ENCODE data around the gene COL4A6.
A peak's percentile ranks its signal among the peaks of the same experiment; 100 is the strongest.

COL4A6 gene

GRCh38 chrX:108224727-108225621, 213.2 kb downstream of the COL4A6 start:
- TF ChIP-seq SNAI2 (CRISPR knock-in tag; IDR thresholded peaks at IDR 0.05) (no peak), CSDC2 (CRISPR knock-in tag; IDR thresholded peaks at IDR 0.05) (no peak)
- ATAC-seq = peak; percentile 71

GRCh38 chrX:108224218-108224617, 214.0 kb downstream of the COL4A6 start:
- ATAC-seq = no peak
- TF ChIP-seq ZNF70 (CRISPR knock-in tag; IDR thresholded peaks at IDR 0.05) (no peak), POU6F1 (CRISPR knock-in tag; IDR thresholded peaks at IDR 0.05; ENCODE audit: borderline replicate concordance, low read depth) (no peak), RARB (CRISPR knock-in tag; IDR thresholded peaks at IDR 0.05) (no peak), OSR1 (CRISPR knock-in tag; IDR thresholded peaks at IDR 0.05) (no peak)

GRCh38 chrX:108223585-108223984, 214.6 kb downstream of the COL4A6 start:
- ATAC-seq = no peak
- no peak for TF ChIP-seq ZFP30 (CRISPR knock-in tag; IDR thresholded peaks at IDR 0.05)
- TF ChIP-seq OSR1 (CRISPR knock-in tag; IDR thresholded peaks at IDR 0.05) = no peak
- no peak for TF ChIP-seq POU6F1 (CRISPR knock-in tag; IDR thresholded peaks at IDR 0.05; ENCODE audit: borderline replicate concordance, low read depth)
- no peak for TF ChIP-seq ZNF8 (CRISPR knock-in tag; IDR thresholded peaks at IDR 0.05)
- no peak for TF ChIP-seq ISL1 (CRISPR knock-in tag; IDR thresholded peaks at IDR 0.05)
- no peak for TF ChIP-seq BACH2 (CRISPR knock-in tag; IDR thresholded peaks at IDR 0.05; ENCODE audit: borderline replicate concordance)
- no peak for TF ChIP-seq PPARA (CRISPR knock-in tag; IDR thresholded peaks at IDR 0.05; ENCODE audit: borderline replicate concordance)
- no peak for TF ChIP-seq ZC3H10 (CRISPR knock-in tag; IDR thresholded peaks at IDR 0.05)
- TF ChIP-seq ARNTL (CRISPR knock-in tag; IDR thresholded peaks at IDR 0.05; ENCODE audit: borderline replicate concordance, low read depth) = no peak
- TF ChIP-seq TCF4 (CRISPR knock-in tag; IDR thresholded peaks at IDR 0.05; ENCODE audit: borderline replicate concordance) = no peak
- no peak for TF ChIP-seq ESRRG (CRISPR knock-in tag; IDR thresholded peaks at IDR 0.05)
- no peak for TF ChIP-seq TOX (CRISPR knock-in tag; IDR thresholded peaks at IDR 0.05; ENCODE audit: borderline replicate concordance)
- TF ChIP-seq SNAI2 (CRISPR knock-in tag; IDR thresholded peaks at IDR 0.05) = no peak
- no peak for TF ChIP-seq RARB (CRISPR knock-in tag; IDR thresholded peaks at IDR 0.05)
- no peak for TF ChIP-seq PATZ1 (CRISPR knock-in tag; IDR thresholded peaks at IDR 0.05; ENCODE audit: borderline replicate concordance)
- no peak for TF ChIP-seq GLIS3 (CRISPR knock-in tag; IDR thresholded peaks at IDR 0.05)

- TF ChIP-seq ISL1 (CRISPR knock-in tag; IDR thresholded peaks at IDR 0.05) (no peak), SNAI2 (CRISPR knock-in tag; IDR thresholded peaks at IDR 0.05) (no peak), CREB5 (CRISPR knock-in tag; IDR thresholded peaks at IDR 0.05; ENCODE audit: low read depth) (no peak), RARB (CRISPR knock-in tag; IDR thresholded peaks at IDR 0.05) (no peak)
- ATAC-seq = no peak
Observed at GRCh38 chrX:108221301-108221864, 216.8 kb downstream of the COL4A6 start.
